ENCODE results near the gene RELN.

RELN gene

DNA sequence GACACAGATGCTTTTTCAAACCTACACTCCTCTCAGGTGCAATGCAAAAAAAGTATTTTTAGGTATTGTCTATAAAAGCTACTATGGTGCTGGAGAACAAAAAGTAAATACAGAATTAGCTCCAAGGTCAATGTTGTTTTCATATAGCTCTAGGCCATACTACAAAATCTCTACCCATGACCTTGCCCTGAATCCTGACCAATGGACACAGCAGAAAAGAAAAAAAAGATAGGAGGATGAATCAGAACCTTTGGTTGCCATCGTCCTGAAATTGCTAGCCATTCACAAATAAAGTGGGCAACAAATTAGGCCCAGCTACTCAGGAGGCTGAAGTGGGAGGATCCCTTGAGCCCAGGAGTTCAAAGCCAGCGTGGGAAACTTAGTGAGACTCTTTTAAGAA lies 35.2 kb upstream of the RELN start:
- DNase-seq (ENCODE audit: insufficient read length, low spot score): no peak
- no peak for FAIRE-seq
- TF ChIP-seq CTCF (IDR thresholded peaks at IDR 0.05; ENCODE audit: insufficient read depth, missing control alignments): no peak

- DNase-seq (ENCODE audit: insufficient read length, low spot score) (no peak), FAIRE-seq (no peak)
- TF ChIP-seq CTCF (IDR thresholded peaks at IDR 0.05; ENCODE audit: insufficient read depth, missing control alignments): no peak
These were observed 33.6 kb upstream of the RELN start for GRCh38 chr7:104023100-104023499.

GRCh38 chr7:104018425-104018824 lies 29.0 kb upstream of the RELN start:
- FAIRE-seq: no peak

DNA sequence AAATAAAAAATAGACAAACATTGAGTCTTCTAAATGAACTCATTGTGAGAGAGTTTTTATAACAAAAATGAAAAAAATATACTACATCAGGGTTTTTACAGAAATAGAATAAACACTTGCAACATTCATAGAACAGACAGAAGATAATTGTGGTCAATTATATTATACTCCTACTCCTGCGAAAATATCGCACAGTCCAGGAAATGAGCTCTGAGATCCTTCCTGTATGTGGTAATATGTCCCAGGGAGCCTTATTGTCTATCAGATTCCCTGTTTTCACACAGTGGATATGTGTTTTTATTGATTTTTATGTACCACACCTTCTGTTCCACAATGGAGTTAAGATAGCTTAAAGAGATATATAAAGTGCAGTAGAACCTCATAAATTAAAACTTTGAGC lies 27.5 kb upstream of the RELN start:
- no peak for DNase-seq (ENCODE audit: insufficient read length, low spot score)
- FAIRE-seq: no peak
- TF ChIP-seq CTCF (IDR thresholded peaks at IDR 0.05; ENCODE audit: insufficient read depth, missing control alignments): no peak

More at GRCh38 chr7:104018425-104018824, 29.0 kb upstream of the RELN start:
- TF ChIP-seq CTCF (IDR thresholded peaks at IDR 0.05; ENCODE audit: insufficient read depth, missing control alignments): no peak
- DNase-seq (ENCODE audit: insufficient read length, low spot score): no peak

- FAIRE-seq (no peak), DNase-seq (ENCODE audit: insufficient read length, low spot score) (no peak)
- TF ChIP-seq CTCF (IDR thresholded peaks at IDR 0.05; ENCODE audit: insufficient read depth, missing control alignments): no peak
These were observed 23.4 kb upstream of the RELN start for GRCh38 chr7:104012835-104013234.

GRCh38 chr7:104011829-104012228 lies 22.4 kb upstream of the RELN start:
- DNase-seq (ENCODE audit: insufficient read length, low spot score) (no peak), FAIRE-seq (no peak)
- TF ChIP-seq CTCF (IDR thresholded peaks at IDR 0.05; ENCODE audit: insufficient read depth, missing control alignments): no peak

DNA sequence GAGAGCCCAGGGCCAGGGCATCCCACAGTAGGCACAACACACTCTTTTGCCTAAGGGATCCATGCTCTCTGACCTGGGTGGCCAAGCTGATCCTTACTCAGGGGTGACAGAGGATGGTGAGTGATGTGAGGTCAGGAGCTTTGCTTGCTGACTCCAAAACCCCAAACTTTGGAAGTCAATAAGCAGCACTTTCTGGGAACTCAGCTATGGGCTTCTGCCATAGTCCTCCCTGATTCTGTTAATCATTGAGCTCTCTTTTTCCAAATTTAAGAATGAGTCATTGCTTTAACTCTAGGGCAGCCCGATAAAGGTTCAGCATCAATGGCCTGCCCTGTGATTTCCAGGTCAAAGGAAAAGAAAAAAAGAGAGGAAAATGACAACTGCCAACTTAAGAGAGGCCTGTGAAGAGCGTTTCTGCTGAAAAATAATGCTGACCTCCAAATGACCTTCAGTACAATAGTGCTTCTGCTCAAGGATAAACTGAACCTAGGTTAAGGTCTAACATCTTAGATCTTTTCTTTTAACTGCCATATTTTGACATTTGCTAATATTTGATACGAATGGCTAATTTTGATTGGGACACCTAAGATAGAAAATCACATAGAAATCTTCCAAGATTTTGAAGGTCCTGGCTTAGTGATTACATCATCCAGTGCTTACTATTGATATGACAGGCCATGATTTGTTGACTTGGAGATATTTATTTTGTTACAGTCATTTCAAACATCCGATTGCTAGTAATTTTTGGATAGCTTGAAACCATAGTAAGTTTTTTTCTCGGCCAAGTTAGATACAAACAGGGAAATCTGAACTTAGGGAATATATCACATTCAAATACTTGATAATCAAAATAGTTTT lies 20.8 kb upstream of the RELN start:
- TF ChIP-seq CTCF (IDR thresholded peaks at IDR 0.05; ENCODE audit: insufficient read depth, missing control alignments): no peak
- DNase-seq (ENCODE audit: insufficient read length, low spot score) (no peak), FAIRE-seq (no peak)

Data from D721Med (cell line).